IPS DF 19.7 (cell line): ENCODE data around the gene ENOX2.
"Not testable (repeated sequence)": the region's sequence is repeated elsewhere in the genome, so short reads cannot be mapped to it uniquely, and the experiment has no call there.

Experiments used
- DNase-seq: peaks from one replicate; pipeline ENCODE4 v3.0.0-alpha.2; 2013; ENCODE audit warnings: low read depth, low spot score

ENOX2 gene

DNA sequence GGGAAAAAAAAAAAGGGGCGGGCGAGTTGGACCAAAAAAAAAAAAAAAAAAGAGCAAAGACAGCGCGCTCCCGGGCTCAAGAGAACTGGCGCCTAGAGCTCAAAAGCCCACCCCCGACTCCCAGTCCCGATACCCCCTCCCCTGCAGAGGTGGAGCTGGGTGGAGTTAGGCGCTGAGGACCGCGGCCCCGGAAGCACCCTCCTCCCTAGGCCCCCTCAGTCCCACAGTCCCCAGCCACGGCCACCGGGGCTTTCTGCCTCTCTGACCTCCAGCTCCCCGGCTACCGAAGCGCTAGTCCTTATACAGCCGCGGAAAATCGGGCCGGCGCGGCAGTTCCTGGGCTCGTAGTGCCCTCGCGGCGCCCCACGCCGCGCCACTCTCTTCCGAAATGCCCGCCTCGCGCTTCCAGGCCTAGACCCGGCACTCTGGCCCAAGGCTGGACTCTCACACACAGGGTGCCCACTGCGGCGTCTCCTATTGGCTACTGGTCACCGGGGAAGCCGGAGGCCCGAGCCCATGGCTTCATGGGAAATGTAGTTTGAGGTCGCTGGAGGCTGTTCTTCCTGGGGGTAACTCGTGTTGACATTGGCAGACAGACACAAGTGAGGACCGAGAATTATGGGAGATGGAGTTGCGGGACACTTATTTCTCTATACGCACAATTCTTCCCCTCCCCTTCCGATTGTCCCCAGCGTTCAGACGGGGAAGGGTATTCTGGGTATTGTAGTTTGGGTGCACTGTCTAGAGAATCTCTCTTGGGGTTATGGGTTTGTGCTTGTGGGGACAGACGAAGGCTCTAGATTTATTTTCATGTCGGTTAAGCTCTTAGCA lies at the start of gene ENOX2:
TSS of gene ENOX2 (minus strand) at position 427 of the 831 bp plus-strand sequence. CDS start 199,993 bp downstream, outside the sequence.
- peak; percentile 94 for DNase-seq

DNA sequence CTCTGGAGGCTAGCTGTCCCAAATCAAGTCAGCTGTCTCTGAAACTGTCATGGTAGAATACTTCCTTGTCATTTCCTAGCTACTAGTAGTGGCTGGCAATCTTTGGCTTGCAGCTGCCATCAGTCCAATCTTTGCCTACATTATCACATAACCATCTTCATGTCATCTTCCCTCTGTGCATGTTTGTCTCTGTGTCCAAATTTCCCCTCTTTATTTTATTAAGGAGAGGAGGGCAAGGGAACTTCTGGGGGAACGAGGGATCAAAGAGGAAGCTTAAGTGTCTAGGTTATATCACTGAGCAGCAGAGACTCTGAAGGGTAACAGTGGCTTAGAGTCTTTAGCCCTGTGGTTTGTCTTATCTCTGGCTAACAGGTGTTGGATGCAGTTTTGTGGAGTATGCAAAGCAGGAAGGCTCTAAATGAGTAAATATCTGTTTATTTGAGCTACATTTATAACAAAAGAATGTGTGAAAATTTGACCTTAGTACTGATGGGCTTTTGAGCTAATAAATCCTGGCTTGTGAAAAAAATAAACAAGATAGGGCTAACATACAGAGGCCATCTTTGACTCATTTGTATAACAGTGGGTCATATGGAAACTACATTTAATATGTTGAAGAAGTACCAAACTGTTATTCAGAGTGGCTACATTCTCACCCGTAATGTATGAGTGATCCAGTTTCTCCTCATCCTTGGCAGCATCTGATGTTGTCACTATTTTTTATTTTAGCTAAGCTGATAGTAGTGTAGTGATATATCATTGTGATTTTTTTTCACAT lies 49.4 kb upstream of the ENOX2 start:
- DNase-seq, result no peak

- DNase-seq, result no peak
These were observed 41.2 kb upstream of the ENOX2 start for GRCh38 chrX:130944230-130944629.

DNA sequence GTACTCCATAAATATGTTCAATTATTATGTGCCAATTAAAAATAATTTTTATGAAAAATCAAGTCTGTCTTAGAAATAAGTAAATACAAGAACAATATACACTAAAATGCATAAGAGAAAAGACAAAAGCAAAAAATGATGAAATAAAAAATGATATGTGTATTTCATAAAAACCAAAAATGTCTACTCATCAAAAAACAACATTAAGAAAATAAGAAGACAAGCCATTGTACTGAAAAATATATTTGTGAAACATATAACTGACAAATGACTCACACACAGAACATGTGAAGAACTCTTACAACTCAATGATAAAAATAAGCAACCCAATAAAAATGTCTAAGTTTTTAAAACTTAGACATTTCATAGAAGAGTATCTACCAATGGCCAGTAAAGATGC lies 34.1 kb upstream of the ENOX2 start:
- no peak for DNase-seq

DNA sequence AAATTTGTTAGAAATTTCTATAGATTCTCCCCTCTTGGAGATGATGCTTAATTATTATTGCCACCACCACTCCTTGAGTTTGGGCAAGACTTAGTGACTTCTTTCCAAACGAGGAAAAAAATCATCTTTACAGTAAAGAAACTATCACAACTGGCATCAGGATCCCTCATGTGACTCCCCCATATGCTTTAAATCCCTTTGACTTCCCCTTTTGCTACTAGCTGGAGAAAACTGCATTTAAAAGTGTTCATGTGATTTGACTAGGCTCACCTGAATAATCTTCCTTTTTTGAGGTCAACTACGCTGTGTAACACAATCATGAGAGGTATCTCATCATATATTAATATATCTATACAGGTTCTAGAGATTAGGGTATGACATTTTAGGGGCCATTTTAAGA lies 30.3 kb upstream of the ENOX2 start:
- no peak for DNase-seq

- DNase-seq, result not testable (repeated sequence)
These were observed 17.4 kb upstream of the ENOX2 start for GRCh38 chrX:130920405-130920804.

DNA sequence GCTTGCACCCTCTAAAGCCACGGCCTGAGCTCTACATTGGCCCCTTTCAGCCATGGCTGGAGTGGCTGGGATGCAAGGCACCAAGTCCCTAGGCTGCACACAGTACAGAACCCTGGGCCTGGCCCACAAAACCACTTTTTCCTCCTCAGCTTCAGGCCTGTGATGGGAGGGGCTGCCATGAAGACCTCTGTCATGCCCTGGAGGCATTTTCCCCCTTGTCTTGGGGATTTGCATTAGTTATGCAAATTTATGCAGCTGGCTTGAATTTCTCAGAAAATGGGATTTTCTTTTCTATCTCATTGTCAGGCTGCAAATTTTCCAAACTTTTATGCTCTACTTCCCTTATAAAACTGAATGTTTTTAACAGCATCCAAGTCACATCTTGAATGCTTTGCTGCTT lies 16.7 kb upstream of the ENOX2 start:
- not testable (repeated sequence) for DNase-seq

DNA sequence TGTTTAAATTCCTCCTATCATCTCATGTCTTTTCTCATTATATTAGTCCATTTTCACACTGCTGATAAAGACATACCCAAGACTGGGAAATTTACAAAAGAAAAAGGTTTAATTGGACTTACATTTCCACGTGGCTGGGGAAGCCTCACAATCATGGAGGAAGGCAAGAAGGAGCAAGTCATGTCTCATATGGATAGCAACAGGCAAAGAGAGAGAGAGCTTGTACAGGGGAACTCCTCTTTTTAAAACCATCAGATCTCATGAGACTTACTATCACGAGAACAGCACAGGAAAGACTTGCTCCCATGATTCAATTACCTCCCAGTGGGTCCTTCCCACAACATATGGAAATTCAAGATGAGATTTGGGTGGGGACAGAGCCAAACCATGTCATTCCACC lies 15.5 kb upstream of the ENOX2 start:
- not testable (repeated sequence) for DNase-seq

- peak; percentile 5 for DNase-seq
These were observed 13.8 kb upstream of the ENOX2 start for GRCh38 chrX:130916636-130917422.

DNA sequence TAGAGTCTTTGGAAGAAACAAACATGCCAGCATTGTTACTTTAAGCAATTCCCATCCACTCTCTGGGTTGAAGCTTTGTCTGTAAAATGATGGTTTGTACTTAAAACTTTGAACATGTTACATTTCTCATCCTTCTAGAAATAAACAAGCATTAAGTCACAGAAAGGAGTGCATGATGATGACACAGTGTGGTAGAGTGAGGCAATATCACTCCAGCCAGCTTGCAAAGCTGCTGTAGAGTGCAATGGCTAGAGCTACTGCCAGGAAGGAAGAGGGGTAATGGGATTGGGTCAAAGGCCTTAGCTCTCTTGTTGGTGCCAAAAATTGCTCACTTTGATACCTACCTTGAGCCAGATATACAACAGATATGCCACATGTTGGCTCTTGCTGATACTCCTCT lies 12.3 kb upstream of the ENOX2 start:
- DNase-seq, result no peak

GRCh38 chrX:130909469-130910136 lies 6.6 kb upstream of the ENOX2 start:
- no peak for DNase-seq

- no peak for DNase-seq
These were observed 3.8 kb upstream of the ENOX2 start for GRCh38 chrX:130906776-130907175.

DNA sequence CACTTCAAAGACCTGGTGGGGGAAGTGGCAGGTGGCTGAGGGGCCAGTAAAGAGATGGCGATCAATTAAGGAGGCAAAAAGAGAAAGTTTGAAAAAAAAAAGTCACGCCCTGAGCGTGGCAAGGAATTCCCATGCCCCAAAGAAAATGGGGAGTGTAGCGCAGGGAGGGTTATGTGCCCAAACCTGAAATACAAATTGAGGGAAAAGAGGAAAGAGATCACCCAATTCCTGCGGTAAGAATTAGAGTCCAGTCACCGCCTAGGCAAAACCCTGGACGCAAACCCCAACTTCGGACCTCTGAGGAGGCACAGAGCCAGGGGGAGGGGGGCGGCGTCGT lies 595 bp downstream of the ENOX2 start:
- DNase-seq, result no peak

DNA sequence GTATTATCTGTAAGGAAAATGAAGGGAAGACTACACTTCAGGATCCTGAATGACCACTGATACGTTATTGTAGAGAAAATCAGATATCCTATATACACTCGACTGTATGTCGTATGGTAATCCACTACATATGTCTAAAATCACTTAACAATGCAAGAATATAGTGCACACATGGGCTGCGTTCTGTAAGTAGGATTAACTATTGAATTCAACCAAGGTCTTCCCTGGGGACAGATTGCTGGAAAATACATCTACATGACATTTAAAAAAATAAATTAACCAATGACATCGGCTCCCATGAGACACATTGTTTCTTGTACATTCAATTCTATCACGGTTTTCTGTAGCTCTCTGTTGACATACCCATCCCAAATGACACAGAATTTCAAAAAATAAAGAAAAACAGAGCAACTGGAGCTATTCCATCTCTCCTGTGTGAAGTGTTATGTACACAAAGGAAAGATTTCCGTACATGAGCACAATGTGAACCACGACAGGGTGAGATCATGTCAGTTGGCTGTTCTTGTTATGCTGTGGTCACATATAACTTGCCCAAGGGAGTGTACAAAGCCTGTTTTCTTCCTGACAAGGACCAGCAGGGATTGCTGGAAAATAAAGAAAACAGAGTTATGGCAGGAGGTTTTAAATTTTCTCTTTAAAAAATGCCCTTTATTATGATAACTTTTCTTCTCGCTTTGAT lies 6.1 kb downstream of the ENOX2 start:
- DNase-seq, result no peak

DNA sequence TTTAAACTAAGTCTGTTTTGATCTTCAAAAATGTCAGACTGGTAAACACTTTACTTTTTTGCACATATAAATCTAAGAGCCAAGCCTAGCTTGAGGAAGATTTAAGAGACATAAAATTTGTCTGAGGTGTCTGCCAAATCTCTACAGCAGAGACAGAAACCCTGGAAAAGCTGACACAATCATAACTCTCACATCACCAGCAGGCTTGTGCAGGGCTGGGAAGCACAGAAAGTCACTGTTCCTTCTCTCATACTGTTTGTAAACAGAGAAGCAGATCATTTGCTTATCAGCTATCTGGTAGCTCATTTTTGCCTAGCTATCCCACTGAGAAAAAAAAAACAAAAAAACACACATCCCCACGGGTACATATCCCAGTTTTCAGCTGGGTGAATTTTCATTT lies 7.0 kb downstream of the ENOX2 start:
- no peak for DNase-seq

DNA sequence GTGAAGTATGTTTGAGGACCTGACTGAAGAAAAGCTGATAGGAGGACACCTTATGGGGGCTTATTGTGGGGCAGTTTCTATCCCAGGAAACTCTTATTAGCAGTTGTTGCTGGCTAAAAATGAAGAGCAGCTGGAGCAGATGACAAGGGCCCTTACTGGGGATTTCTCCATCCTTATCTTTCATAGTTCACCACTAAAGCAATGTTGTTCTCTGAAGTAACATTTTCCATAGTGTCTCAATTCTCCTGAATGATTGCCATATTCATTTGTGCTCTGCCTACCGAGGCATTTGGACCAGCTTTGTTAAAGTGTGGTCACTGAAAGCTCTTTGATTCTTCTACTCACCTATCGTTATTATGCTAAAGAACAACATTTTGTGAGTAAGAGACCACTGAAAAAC lies 7.7 kb downstream of the ENOX2 start:
- no peak for DNase-seq

GRCh38 chrX:130893356-130894085 lies 9.5 kb downstream of the ENOX2 start:
- DNase-seq, result no peak

GRCh38 chrX:130887376-130887775 lies 15.6 kb downstream of the ENOX2 start:
- DNase-seq, result no peak

GRCh38 chrX:130885996-130886395 lies 17.0 kb downstream of the ENOX2 start:
- DNase-seq, result no peak

DNA sequence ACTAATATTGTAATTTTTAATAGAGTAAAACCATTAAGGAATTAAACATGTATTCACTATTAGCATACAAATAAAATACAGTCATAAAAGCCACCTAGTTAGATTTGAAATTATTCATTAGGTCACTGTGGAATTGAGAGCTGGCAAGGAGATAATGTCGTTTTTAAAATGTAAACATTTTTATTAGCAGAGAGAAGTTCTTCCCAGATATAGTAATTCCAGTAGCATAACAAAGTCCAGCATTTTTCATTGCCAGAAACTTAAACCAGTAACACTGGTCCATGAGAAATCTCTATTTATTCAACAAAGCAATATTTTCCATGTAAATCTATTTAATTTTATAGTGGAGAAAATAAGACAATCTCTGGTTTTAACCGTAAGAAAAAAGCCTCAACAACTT lies 17.5 kb downstream of the ENOX2 start:
- DNase-seq, result no peak
